ENCODE measurements around the gene MED13. TPM values are rescaled to one million over a fixed set of nuclear protein-coding genes. Genes with fewer than 3 reads are reported as not detected.

The MED13 gene
- polyA plus RNA-seq, 1 donor (not counting 4 experiments of a cell fraction or from before 2014, with no cell fraction given) = 21.4 TPM

- Histone ChIP-seq H3K9me1 (ENCODE audit: control insufficient read depth, extremely low read depth, insufficient read depth, low read length) (no peaks in the 10 kb centered on the region), H3K4me1 (ENCODE audit: control insufficient read depth, extremely low read depth, insufficient read depth, low read length) (peaks cover 13% of the 10 kb centered on the region), H3K4me3 (ENCODE audit: control insufficient read depth in 2 of 3, extremely low read depth in 1 of 3, insufficient read depth in 2 of 3, low read depth in 1 of 3, low read length in 3 of 3) (peak overlapping the region in 2 of 3 experiments; percentile 87 to 88), H3K9ac (ENCODE audit: control insufficient read depth, extremely low read depth, insufficient read depth, low read length) (no peak overlapping the region), H3K27me3 (ENCODE audit: control insufficient read depth, extremely low read depth, insufficient read depth, low read length) (no peaks in the 10 kb centered on the region), H3K4me2 (ENCODE audit: control insufficient read depth, extremely low read depth, insufficient read depth, low read depth, low read length) (peak overlapping the region; percentile 81), H3K79me2 (ENCODE audit: control insufficient read depth, insufficient read depth, low read length) (peaks cover 74% of the 10 kb centered on the region), H3K27ac (ENCODE audit: control insufficient read depth, insufficient read depth, low read length) (peak overlapping the region; percentile 88), H4K20me1 (ENCODE audit: control insufficient read depth, extremely low read depth, insufficient read depth, low read length) (peaks cover 7% of the 10 kb centered on the region), H3K36me3 (ENCODE audit: control insufficient read depth in 2 of 2, extremely low read depth in 1 of 2, insufficient read depth in 2 of 2, low read length in 2 of 2) (peaks cover 2 to 3% of the 10 kb centered on the region in 2 experiments), H3K9me3 (ENCODE audit: control insufficient read depth, low read depth, low read length) (no peaks in the 10 kb centered on the region), H2AFZ (ENCODE audit: control insufficient read depth, low read length) (no peak overlapping the region)
- FAIRE-seq = no peak
- dilution Hi-C loops (cut with MboI; ENCODE audit: extremely low pct_ligation_motif_present, low sequenced_read_pairs) = no loop called here
- no peak for DNase-seq (ENCODE audit: low read depth, low spot score)
- no peak for TF ChIP-seq CTCF (optimal IDR thresholded peaks at IDR 0.05 in 1 of 3, IDR thresholded peaks at IDR 0.05 in 1 of 3, conservative IDR thresholded peaks at IDR 0.05 in 1 of 3; ENCODE audit: extremely low read depth in 1 of 3, insufficient read depth in 2 of 3, low read length in 3 of 3)
- TF ChIP-seq EZH2 (IDR thresholded peaks at IDR 0.05; ENCODE audit: low read length) = no peak
Measured at GRCh38 chr17:62062944-62063343, 2.1 kb downstream of the MED13 start.

GRCh38 chr17:62062302-62062701 is 2.8 kb downstream of the MED13 start:
- no peak overlapping the region for H2AFZ ChIP-seq (ENCODE audit: control insufficient read depth, low read length)
- H3K27ac ChIP-seq (ENCODE audit: control insufficient read depth, insufficient read depth, low read length) = peak overlapping the region; percentile 6
- dilution Hi-C loops (cut with MboI; ENCODE audit: extremely low pct_ligation_motif_present, low sequenced_read_pairs) = no loop called here
- H3K9ac ChIP-seq (ENCODE audit: control insufficient read depth, extremely low read depth, insufficient read depth, low read length) = no peak overlapping the region
- TF ChIP-seq CTCF (optimal IDR thresholded peaks at IDR 0.05 in 1 of 3, IDR thresholded peaks at IDR 0.05 in 1 of 3, conservative IDR thresholded peaks at IDR 0.05 in 1 of 3; ENCODE audit: extremely low read depth in 1 of 3, insufficient read depth in 2 of 3, low read length in 3 of 3) = no peak
- TF ChIP-seq EZH2 (IDR thresholded peaks at IDR 0.05; ENCODE audit: low read length) = no peak
- no peaks in the 10 kb centered on the region for H3K27me3 ChIP-seq (ENCODE audit: control insufficient read depth, extremely low read depth, insufficient read depth, low read length)
- H3K9me3 ChIP-seq (ENCODE audit: control insufficient read depth, low read depth, low read length) = no peaks in the 10 kb centered on the region
- peak overlapping the region; percentile 81 for H3K4me2 ChIP-seq (ENCODE audit: control insufficient read depth, extremely low read depth, insufficient read depth, low read depth, low read length)
- H4K20me1 ChIP-seq (ENCODE audit: control insufficient read depth, extremely low read depth, insufficient read depth, low read length) = peaks cover 8% of the 10 kb centered on the region
- no peaks in the 10 kb centered on the region for H3K9me1 ChIP-seq (ENCODE audit: control insufficient read depth, extremely low read depth, insufficient read depth, low read length)
- FAIRE-seq (no peak), DNase-seq (ENCODE audit: low read depth, low spot score) (no peak)
- H3K4me3 ChIP-seq (ENCODE audit: control insufficient read depth in 2 of 3, extremely low read depth in 1 of 3, insufficient read depth in 2 of 3, low read depth in 1 of 3, low read length in 3 of 3) = peak overlapping the region; percentile 1 to 21 (median 4)
- peaks cover 13% of the 10 kb centered on the region for H3K4me1 ChIP-seq (ENCODE audit: control insufficient read depth, extremely low read depth, insufficient read depth, low read length)
- H3K79me2 ChIP-seq (ENCODE audit: control insufficient read depth, insufficient read depth, low read length) = peaks cover 81% of the 10 kb centered on the region
- peaks cover 2 to 3% of the 10 kb centered on the region in 2 experiments for H3K36me3 ChIP-seq (ENCODE audit: control insufficient read depth in 2 of 2, extremely low read depth in 1 of 2, insufficient read depth in 2 of 2, low read length in 2 of 2)

All from keratinocyte (primary cell).